Skeletal muscle cell (primary cell): Measurements from ENCODE around the gene ZAR1.

Source experiments
- DNase-seq: peaks from one replicate; pipeline ENCODE4 v3.0.0-alpha.2; 2010; ENCODE audit warnings: low read depth
- H3K4me3 ChIP-seq: 2 replicates; pipeline ENCODE4 v1.5.1; 2011; ENCODE audit warnings: low read depth, mild to moderate bottlenecking, control low read depth, low read length, moderate library complexity

The ZAR1 gene

GRCh38 chr4:48543796-48544195, 53.7 kb downstream of the ZAR1 start:
- DNase-seq = no peak
- no peak overlapping the region for H3K4me3 ChIP-seq
